IMR-90 (cell line): ENCODE measurements around the gene CERS6. TPM values are rescaled to one million over a fixed set of nuclear protein-coding genes. Genes with fewer than 3 reads are reported as not detected.

Experiments used
- ATAC-seq: fragments of 200-7000 bp; cut with Tn5 transposase; 2 replicates; pipeline ENCODE4 v1.9.1; 2020; ENCODE audit warnings: low read depth, mild to moderate bottlenecking, moderate library complexity
- BruUV-seq: library from RNA; stranded (reverse); fragments of 400-500 nt; replicated peaks from 2 replicates; lab custom pipeline; 2021; lab: Mats Ljungman, UMichigan
- CTCF ChIA-PET: fragments of 300-600 bp; formaldehyde crosslinking; extraction: SDS; loops from one replicate; lab custom pipeline; 2021; ENCODE audit warnings: antibody characterized with exemption; lab: Yijun Ruan, JAX
- POLR2A ChIA-PET: fragments of 300-600 bp; sonication (Branson Sonifier 250); formaldehyde crosslinking; loops from one replicate; lab custom pipeline; 2022; ENCODE audit warnings: antibody characterized with exemption; ENCODE audit not compliant: unreplicated experiment; lab: Charles Lee
- DNase-seq: peaks from one replicate; pipeline ENCODE4 v3.0.0; 2013
- H2AFZ ChIP-seq: replicated peaks from 2 replicates; pipeline ENCODE3; 2013; ENCODE audit warnings: low read length, mild to moderate bottlenecking; ENCODE audit not compliant: poor library complexity
- H2AK5ac ChIP-seq: 2 replicates; pipeline ENCODE4 v1.6.1; 2013; ENCODE audit warnings: low read depth, low read length, inconsistent platforms
- H2AK9ac ChIP-seq: replicated peaks from 2 replicates; pipeline ENCODE3; 2013; ENCODE audit warnings: mild to moderate bottlenecking, low read depth, low read length, moderate library complexity; ENCODE audit not compliant: poor library complexity
- H2BK120ac ChIP-seq: 2 replicates; pipeline ENCODE4 v1.6.1; 2013; ENCODE audit warnings: low read depth, low read length, inconsistent platforms
- H2BK15ac ChIP-seq: 3 replicates; pipeline ENCODE4 v1.6.1; 2013; ENCODE audit warnings: low read depth, low read length, inconsistent platforms
- H2BK20ac ChIP-seq: 2 replicates; pipeline ENCODE4 v1.6.1; 2013; ENCODE audit warnings: low read depth, mild to moderate bottlenecking, inconsistent platforms, low read length, moderate library complexity
- H2BK5ac ChIP-seq: 2 replicates; pipeline ENCODE4 v1.6.1; 2013; ENCODE audit warnings: mild to moderate bottlenecking, low read depth, low read length, inconsistent platforms; ENCODE audit not compliant: poor library complexity, severe bottlenecking
- H3K14ac ChIP-seq: replicated peaks from 2 replicates; pipeline ENCODE4 v1.6.1; 2013; ENCODE audit warnings: low read depth, low read length, inconsistent platforms
- H3K18ac ChIP-seq: 2 replicates; pipeline ENCODE4 v1.6.1; 2013; ENCODE audit warnings: low read depth, low read length, control low read depth
- H3K23ac ChIP-seq: 2 replicates; pipeline ENCODE4 v1.6.1; 2013; ENCODE audit warnings: low read depth, low read length, inconsistent platforms
- H3K27ac ChIP-seq: 2 replicates; pipeline ENCODE4 v1.5.1; 2013; ENCODE audit warnings: mild to moderate bottlenecking, control low read depth, low read length; ENCODE audit not compliant: insufficient read depth
- H3K27me3 ChIP-seq: 2 replicates; pipeline ENCODE4 v1.6.1; 2013; ENCODE audit warnings: low read length; ENCODE audit not compliant: control insufficient read depth, insufficient read depth
- H3K36me3 ChIP-seq: 2 replicates; pipeline ENCODE4 v1.6.1; 2013; ENCODE audit warnings: low read length, mixed read lengths; ENCODE audit not compliant: control insufficient read depth, insufficient read depth
- H3K4ac ChIP-seq: 2 replicates; pipeline ENCODE4 v1.6.1; 2013; ENCODE audit warnings: low read depth, low read length, inconsistent platforms
- H3K4me1 ChIP-seq: 2 replicates; pipeline ENCODE4 v1.6.1; 2013; ENCODE audit warnings: low read length, mixed read lengths; ENCODE audit not compliant: control insufficient read depth, insufficient read depth
- H3K4me2 ChIP-seq: 2 replicates; pipeline ENCODE4 v1.6.1; 2013; ENCODE audit warnings: low read depth, mild to moderate bottlenecking, control low read depth, low read length, moderate library complexity
- H3K4me3 ChIP-seq: 2 replicates; pipeline ENCODE4 v1.5.1; 2013; ENCODE audit warnings: low read depth, mild to moderate bottlenecking, control low read depth, low read length, moderate library complexity; ENCODE audit not compliant: insufficient read depth
- H3K56ac ChIP-seq: 2 replicates; pipeline ENCODE4 v1.6.1; 2013; ENCODE audit warnings: low read length, inconsistent platforms; ENCODE audit not compliant: insufficient read depth; ENCODE audit errors: extremely low read depth
- H3K79me1 ChIP-seq, 2 experiments: 2 replicates each; pipeline ENCODE4 v1.6.1; 2013; ENCODE audit warnings: low read length in 2 of 2, inconsistent platforms in 1 of 2, low read depth in 1 of 2
- H3K9ac ChIP-seq: 2 replicates; pipeline ENCODE4 v1.6.1; 2013; ENCODE audit warnings: low read depth, low read length, control low read depth
- H3K9me1 ChIP-seq: 2 replicates; pipeline ENCODE4 v1.6.1; 2013; ENCODE audit warnings: low read length, inconsistent platforms; ENCODE audit not compliant: insufficient read depth
- H3K9me3 ChIP-seq: 2 replicates; pipeline ENCODE4 v1.6.1; 2013; ENCODE audit warnings: low read length; ENCODE audit not compliant: control insufficient read depth, insufficient read depth
- H4K20me1 ChIP-seq: 2 replicates; pipeline ENCODE4 v1.6.1; 2013; ENCODE audit warnings: low read length, inconsistent platforms; ENCODE audit not compliant: insufficient read depth
- H4K5ac ChIP-seq: 2 replicates; pipeline ENCODE4 v1.6.1; 2013; ENCODE audit warnings: mild to moderate bottlenecking, low read depth, low read length, control low read depth
- H4K8ac ChIP-seq, 2 experiments: 2 replicates each; pipeline ENCODE4 v1.6.1; 2013; ENCODE audit warnings: low read depth in 2 of 2, low read length in 2 of 2, control low read depth in 1 of 2, inconsistent platforms in 1 of 2
- H4K91ac ChIP-seq: 2 replicates; pipeline ENCODE4 v1.6.1; 2013; ENCODE audit warnings: low read depth, low read length, inconsistent platforms; ENCODE audit not compliant: insufficient read depth
- MAZ ChIP-seq: IDR thresholded peaks from 2 replicates; pipeline ENCODE4 v1.6.1; 2012; ENCODE audit warnings: low read depth, mild to moderate bottlenecking, low read length, improper control_type of control experiment, moderate library complexity, borderline replicate concordance
- WGBS, 2 experiments: methylation state at CpG; one replicate each; pipeline versions ENCODE4 v1.1.5 to v1.1.7; 2013; ENCODE audit warnings: missing lambda C conversion rate in 2 of 2; ENCODE audit not compliant: insufficient read length in 1 of 2; ENCODE audit errors: extremely low coverage in 2 of 2; 5-methylcytosine and 5-hydroxymethylcytosine counted together
- dilution Hi-C: fragments of 300-500 bp; cut with HindIII; formaldehyde crosslinking; loops from one replicate; pipeline ENCODE4 v1.14.3; 2018; ENCODE audit warnings: low sequenced_read_pairs; ENCODE audit not compliant: unreplicated experiment
- in situ Hi-C: fragments of 300-500 bp; cut with MboI; formaldehyde crosslinking; loops from 3 replicates; pipeline ENCODE4 v1.14.3; 2019; ENCODE audit warnings: low sequenced_read_pairs, inconsistent platforms, mixed read lengths
- intact Hi-C: fragments of 100-400 bp; cut with micrococcal nuclease; formaldehyde crosslinking; loops from 2 replicates; pipeline ENCODE4 v1.10.0; 2022
- polyA plus RNA-seq, 3 experiments: library from polyadenylated mRNA; depleted of rRNA; stranded (reverse); fragments of >200 nt; gene quantifications; 2 replicates each; pipeline ENCODE4 v1.2.3, GENCODE V29; 2012; ENCODE audit warnings: low replicate concordance in 1 of 3
- total RNA-seq: library from RNA; depleted of rRNA; stranded (reverse); fragments of >200 nt; gene quantifications from 2 replicates; pipeline ENCODE4 v1.2.3, GENCODE V29; 2012

The CERS6 gene
- total and polyA plus RNA-seq, 2 of the 4 experiments (the other 2 are of a cell fraction), result 2.1 to 5.7 TPM

DNA sequence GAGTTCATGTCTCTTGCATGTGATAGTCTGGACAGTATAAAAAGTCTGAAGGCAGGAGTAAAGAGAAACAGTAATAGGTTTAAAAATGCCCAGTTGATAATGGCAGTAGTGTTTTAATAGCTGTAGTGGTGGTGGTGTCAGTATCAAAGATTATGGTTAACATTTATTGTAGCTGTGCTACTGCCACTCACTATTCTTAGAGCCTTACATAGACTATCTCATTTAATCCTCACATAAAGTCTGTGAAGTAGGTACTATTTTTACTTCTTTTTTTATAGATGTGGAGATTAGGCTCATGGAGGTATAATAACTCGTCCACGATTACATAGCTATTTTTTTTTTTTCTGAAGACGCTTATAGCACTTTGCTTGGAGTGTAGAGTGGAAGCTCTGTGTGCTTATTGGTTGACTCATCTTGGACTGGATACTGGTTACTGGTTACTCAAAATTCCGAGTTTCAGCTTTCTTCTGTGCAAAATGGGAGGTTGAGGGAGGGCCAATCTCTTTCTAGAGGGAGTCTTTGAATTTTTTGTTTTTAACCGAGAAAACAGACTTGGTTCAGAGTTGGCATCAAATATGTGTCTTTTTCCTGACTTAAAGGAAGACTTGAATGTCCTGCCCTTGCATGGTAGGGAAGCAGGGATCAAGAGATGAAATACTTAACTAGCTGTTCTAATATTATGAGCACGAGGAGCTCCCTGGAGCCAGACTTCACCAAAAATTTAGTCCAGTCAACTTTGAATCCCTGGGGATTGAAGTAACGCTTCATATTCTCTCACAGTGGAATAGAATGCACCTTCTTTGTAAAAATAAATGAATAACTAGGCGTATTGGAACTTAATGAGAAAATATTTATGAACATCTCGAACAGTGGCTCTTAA lies 27.1 kb downstream of the CERS6 start:
- ATAC-seq, result no peak
- Histone ChIP-seq H4K20me1 (no peaks in the 10 kb centered on the region), H3K27ac (no peak overlapping the region), H3K79me1 (no peaks in the 10 kb centered on the region), H2AK5ac (no peak overlapping the region), H3K4ac (no peak overlapping the region), H3K18ac (no peak overlapping the region), H4K8ac (no peak overlapping the region), H3K4me1 (no peaks in the 10 kb centered on the region), H3K4me3 (no peak overlapping the region), H2BK20ac (no peak overlapping the region), H3K9ac (no peak overlapping the region), H3K36me3 (no peaks in the 10 kb centered on the region), H3K23ac (no peak overlapping the region), H3K14ac (no peak overlapping the region), H2BK120ac (no peak overlapping the region), H3K56ac (no peak overlapping the region), H3K9me1 (no peaks in the 10 kb centered on the region), H2BK15ac (no peak overlapping the region), H4K91ac (no peak overlapping the region), H3K27me3 (no peaks in the 10 kb centered on the region), H2AFZ (no peak overlapping the region), H3K9me3 (no peaks in the 10 kb centered on the region; the same call in 1 of the 2 replicates), H4K5ac (no peak overlapping the region), H3K4me2 (no peak overlapping the region), H2BK5ac (no peak overlapping the region), H2AK9ac (no peak overlapping the region)
- no TSS peak for BruUV-seq
- no peak for DNase-seq
- TF ChIP-seq MAZ, result no peak
- ChIA-PET POLR2A (no interaction called here), CTCF (interaction anchor here (1.1 to 1.2 kb wide), 2 partner anchors 7 to 12 kb away, joined by 3 to 4 read pairs; no protein-coding TSS in a partner anchor)
- in situ Hi-C loops (no loop called here), dilution Hi-C loops (no loop called here), intact Hi-C loops (no loop called here)
- no CpG with 5 or more reads among the region's 9 CpGs for WGBS, 2 experiments
